HCT116 (cell line): ENCODE measurements around the gene KPNA1. TPM values are rescaled to one million over a fixed set of nuclear protein-coding genes. Genes with fewer than 3 reads are reported as not detected.

Experiments
- ATAC-seq: fragments of 200-7000 bp; cut with Tn5 transposase; 2 replicates; pipeline ENCODE4 v1.9.1; 2020; ENCODE audit warnings: mild to moderate bottlenecking, moderate library complexity
- BruUV-seq: library from RNA; stranded (reverse); fragments of 400-500 nt; replicated peaks from 2 replicates; lab custom pipeline; 2021; lab: Mats Ljungman, UMichigan
- CTCF ChIA-PET: fragments of 300-600 bp; sonication (Branson Sonifier 250); formaldehyde crosslinking; loops from one replicate; lab custom pipeline; 2021; ENCODE audit warnings: antibody characterized with exemption; lab: Charles Lee
- POLR2A ChIA-PET: fragments of 300-600, 350-600 bp; sonication (Branson Sonifier 250); formaldehyde crosslinking; loops from one replicate; lab custom pipeline; 2021; ENCODE audit warnings: antibody characterized with exemption; lab: Charles Lee
- RAD21 ChIA-PET, 2 experiments: fragments of 300-600 bp; sonication (Branson Sonifier 250); formaldehyde crosslinking; loops; one replicate each; lab custom pipeline; 2023; ENCODE audit warnings: low total read pairs in 2 of 2; ENCODE audit not compliant: uncharacterized antibody in 2 of 2, unreplicated experiment in 2 of 2, low non-redundant PET in 1 of 2; lab: Charles Lee
- DNase-seq: peaks from one replicate; pipeline ENCODE4 v3.0.0-alpha.2; 2010; ENCODE audit warnings: low read depth, low spot score
- H2AFZ ChIP-seq: fragments of 200-600 bp; shearing (Covaris generic), sonication (generic); 2 replicates; pipeline ENCODE4 v1.6.1; 2017; ENCODE audit warnings: low read depth, mixed run types, mixed read lengths, antibody characterized with exemption, low read length; ENCODE audit not compliant: poor library complexity, severe bottlenecking
- H3K27ac ChIP-seq: 2 replicates; pipeline ENCODE4 v1.5.1; 2012; ENCODE audit warnings: low read depth, low read length
- H3K27me3 ChIP-seq: fragments of 200-600 bp; sonication (generic); 2 replicates; pipeline ENCODE4 v1.6.1; 2016; ENCODE audit warnings: mixed run types, low read length, mixed read lengths; ENCODE audit not compliant: insufficient read depth
- H3K36me3 ChIP-seq, 2 experiments: fragments of 200-500 bp in 1 of 2; fragments of 200-600 bp in 1 of 2; sonication (Bioruptor generic) in 1 of 2; sonication (generic) in 1 of 2; 2 replicates each; pipeline versions ENCODE4 v1.5.1 to v1.6.1; 2014 to 2016; ENCODE audit warnings: low read length in 2 of 2, inconsistent platforms in 1 of 2, mixed read lengths in 1 of 2, mixed run types in 1 of 2; ENCODE audit not compliant: insufficient read depth in 2 of 2, control insufficient read depth in 1 of 2
- H3K4me1 ChIP-seq, 2 experiments: fragments of 200-600 bp in 1 of 2; sonication (generic) in 1 of 2; 2 replicates each; pipeline versions ENCODE4 v1.5.1 to v1.6.1; 2012 to 2017; ENCODE audit warnings: low read length in 2 of 2, inconsistent platforms in 1 of 2, mild to moderate bottlenecking in 1 of 2, mixed read lengths in 1 of 2, mixed run types in 1 of 2, moderate library complexity in 1 of 2; ENCODE audit not compliant: insufficient read depth in 2 of 2, control insufficient read depth in 1 of 2
- H3K4me2 ChIP-seq: fragments of 200-600 bp; sonication (generic); 2 replicates; pipeline ENCODE4 v1.6.1; 2017; ENCODE audit warnings: mixed run types, low read length, mixed read lengths
- H3K4me3 ChIP-seq, 2 experiments: fragments of 200-600 bp in 1 of 2; sonication (generic) in 1 of 2; replicated peaks in 1 of 2; 2 replicates each; pipeline ENCODE4 v1.5.1; 2011 to 2016; ENCODE audit warnings: low read length in 2 of 2, control low read depth in 1 of 2, low read depth in 1 of 2, mild to moderate bottlenecking in 1 of 2, mixed read lengths in 1 of 2, mixed run types in 1 of 2
- H3K79me2 ChIP-seq: fragments of 200-600 bp; sonication (generic); 2 replicates; pipeline ENCODE4 v1.6.1; 2017; ENCODE audit warnings: mild to moderate bottlenecking, mixed run types, low read length, moderate library complexity, mixed read lengths; ENCODE audit not compliant: insufficient read depth
- H3K9ac ChIP-seq: fragments of 200-600 bp; sonication (generic); 2 replicates; pipeline ENCODE4 v1.6.1; 2016; ENCODE audit warnings: low read length, mixed read lengths
- H3K9me2 ChIP-seq: fragments of 200-600 bp; sonication (generic), shearing (Covaris generic); 2 replicates; pipeline ENCODE4 v1.6.1; 2017; ENCODE audit warnings: mixed run types, mild to moderate bottlenecking, moderate library complexity; ENCODE audit not compliant: insufficient read depth
- H3K9me3 ChIP-seq, 2 experiments: fragments of 200-500 bp in 1 of 2; fragments of 200-600 bp in 1 of 2; sonication (Bioruptor generic) in 1 of 2; sonication (generic) in 1 of 2; 2 replicates each; pipeline ENCODE4 v1.6.1; 2014 to 2017; ENCODE audit warnings: low read length in 2 of 2, mixed read lengths in 2 of 2, inconsistent platforms in 1 of 2, low read depth in 1 of 2, mild to moderate bottlenecking in 1 of 2, mixed run types in 1 of 2, moderate library complexity in 1 of 2; ENCODE audit not compliant: control insufficient read depth in 1 of 2, insufficient read depth in 1 of 2
- H4K20me1 ChIP-seq: fragments of 200-600 bp; sonication (generic), shearing (Covaris generic); 2 replicates; pipeline ENCODE4 v1.6.1; 2017; ENCODE audit warnings: mixed run types, mild to moderate bottlenecking, moderate library complexity; ENCODE audit not compliant: insufficient read depth
- ATF3 ChIP-seq: IDR thresholded peaks from 2 replicates; pipeline ENCODE4 v1.6.1; 2012
- CEBPB ChIP-seq: IDR thresholded peaks from 2 replicates; pipeline ENCODE4 v1.6.1; 2012; ENCODE audit warnings: low read depth
- CTCF ChIP-seq, 3 experiments: fragments of 200-600 bp in 1 of 3; sonication (generic) in 1 of 3; IDR thresholded peaks in 2 of 3; conservative IDR thresholded peaks in 1 of 3; 2 replicates each; pipeline ENCODE4 v1.5.1; 2012 to 2017; ENCODE audit warnings: low read depth in 2 of 3, low read length in 2 of 3, antibody characterized with exemption in 1 of 3, borderline replicate concordance in 1 of 3, control low read depth in 1 of 3, mild to moderate bottlenecking in 1 of 3, mixed read lengths in 1 of 3, mixed run types in 1 of 3, moderate library complexity in 1 of 3; ENCODE audit not compliant: insufficient read depth in 1 of 3
- ELF1 ChIP-seq: IDR thresholded peaks from 2 replicates; pipeline ENCODE4 v1.6.1; 2012; ENCODE audit warnings: low read depth, borderline replicate concordance
- EZH2 ChIP-seq: fragments of 200-600 bp; sonication (generic); IDR thresholded peaks from 2 replicates; pipeline ENCODE4 v1.6.1; 2017; ENCODE audit warnings: antibody characterized with exemption, mixed run types
- EZH2phosphoT487 ChIP-seq: fragments of 200-600 bp; IDR thresholded peaks from 2 replicates; pipeline ENCODE4 v1.6.1; 2018; ENCODE audit warnings: antibody characterized with exemption, borderline replicate concordance
- JUND ChIP-seq: IDR thresholded peaks from 2 replicates; pipeline ENCODE4 v1.6.1; 2012
- POLR2A ChIP-seq: IDR thresholded peaks from 2 replicates; pipeline ENCODE4 v1.7.0; 2011; ENCODE audit warnings: borderline replicate concordance; ENCODE audit not compliant: insufficient read depth, insufficient read length; ENCODE audit errors: extremely low read depth
- SIN3A ChIP-seq: IDR thresholded peaks from 2 replicates; pipeline ENCODE4 v1.6.1; 2012; ENCODE audit warnings: low read depth
- SRF ChIP-seq: IDR thresholded peaks from 2 replicates; pipeline ENCODE4 v1.6.1; 2012; ENCODE audit warnings: low read depth
- TCF7L2 ChIP-seq: IDR thresholded peaks from 2 replicates; pipeline ENCODE4 v1.7.0; 2011; ENCODE audit warnings: borderline replicate concordance, inconsistent platforms; ENCODE audit not compliant: insufficient read depth, insufficient read length; ENCODE audit errors: extremely low read depth
- YY1 ChIP-seq: IDR thresholded peaks from 2 replicates; pipeline ENCODE4 v1.6.1; 2011; ENCODE audit warnings: low read length, low read depth, moderate library complexity, mild to moderate bottlenecking; ENCODE audit not compliant: insufficient replicate concordance; ENCODE audit errors: extremely low read depth
- ZFX ChIP-seq: fragments of 450-650 bp; IDR thresholded peaks from 2 replicates; pipeline ENCODE4 v1.6.1; 2017
- intact Hi-C: fragments of 100-400 bp; cut with micrococcal nuclease; formaldehyde crosslinking; loops from 2 replicates; pipeline ENCODE4 v1.10.0; 2022
- total RNA-seq: library from RNA; stranded (reverse); gene quantifications from one replicate; pipeline ENCODE4 v1.2.1, GENCODE V29; 2021; ENCODE audit not compliant: unreplicated experiment
- TF ChIP-seq, protein P1 (sequence below): IDR thresholded peaks from 2 replicates; pipeline ENCODE4 v1.6.1; 2011; ENCODE audit warnings: mild to moderate bottlenecking, low read length, moderate library complexity; ENCODE audit not compliant: insufficient replicate concordance; ENCODE audit errors: extremely low read depth

KPNA1 gene
- total RNA-seq, 1 experiment from 2014 or later: 73.4 TPM

DNA sequence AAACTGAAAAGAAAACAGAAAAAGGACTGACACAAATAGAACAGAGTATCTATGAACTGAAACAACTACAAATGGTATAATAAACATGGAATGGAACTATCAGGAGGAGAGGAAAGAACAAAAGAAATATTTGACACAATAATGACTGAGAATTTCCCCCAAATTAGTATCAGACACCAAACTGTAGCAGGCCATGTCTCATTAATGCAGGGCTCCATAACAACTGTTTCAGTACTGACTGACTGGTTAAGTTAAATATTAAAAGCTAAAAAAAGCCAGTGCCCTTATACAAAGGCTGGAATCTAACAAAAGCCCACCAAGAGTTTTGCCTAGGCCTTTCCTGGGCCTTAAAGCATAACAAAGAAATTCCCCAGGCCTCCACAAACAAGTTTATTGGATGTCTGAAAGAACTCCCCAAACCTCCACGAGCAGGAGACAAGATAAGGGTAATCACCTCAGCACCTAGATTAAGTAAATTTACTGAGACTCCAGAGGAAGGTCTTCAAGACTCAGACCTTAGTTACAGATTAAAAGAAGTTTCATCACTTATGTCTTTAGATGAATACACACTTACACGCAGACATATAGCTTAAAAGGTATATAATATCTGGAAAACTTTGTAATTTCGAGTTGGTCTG is 45.7 kb downstream of the KPNA1 start:
- no peak for DNase-seq
- TF ChIP-seq, protein P1, sequence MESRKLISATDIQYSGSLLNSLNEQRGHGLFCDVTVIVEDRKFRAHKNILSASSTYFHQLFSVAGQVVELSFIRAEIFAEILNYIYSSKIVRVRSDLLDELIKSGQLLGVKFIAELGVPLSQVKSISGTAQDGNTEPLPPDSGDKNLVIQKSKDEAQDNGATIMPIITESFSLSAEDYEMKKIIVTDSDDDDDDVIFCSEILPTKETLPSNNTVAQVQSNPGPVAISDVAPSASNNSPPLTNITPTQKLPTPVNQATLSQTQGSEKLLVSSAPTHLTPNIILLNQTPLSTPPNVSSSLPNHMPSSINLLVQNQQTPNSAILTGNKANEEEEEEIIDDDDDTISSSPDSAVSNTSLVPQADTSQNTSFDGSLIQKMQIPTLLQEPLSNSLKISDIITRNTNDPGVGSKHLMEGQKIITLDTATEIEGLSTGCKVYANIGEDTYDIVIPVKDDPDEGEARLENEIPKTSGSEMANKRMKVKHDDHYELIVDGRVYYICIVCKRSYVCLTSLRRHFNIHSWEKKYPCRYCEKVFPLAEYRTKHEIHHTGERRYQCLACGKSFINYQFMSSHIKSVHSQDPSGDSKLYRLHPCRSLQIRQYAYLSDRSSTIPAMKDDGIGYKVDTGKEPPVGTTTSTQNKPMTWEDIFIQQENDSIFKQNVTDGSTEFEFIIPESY: no peak
- TF ChIP-seq SIN3A (no peak), YY1 (no peak), EZH2 (no peak), POLR2A (no peak), ATF3 (no peak), SRF (no peak), CTCF (IDR thresholded peaks at IDR 0.05 in 2 of 3, conservative IDR thresholded peaks at IDR 0.05 in 1 of 3; ENCODE audit: borderline replicate concordance in 1 of 3, insufficient read depth in 1 of 3, low read depth in 2 of 3, low read length in 2 of 3) (no peak), ELF1 (no peak), JUND (no peak), ZFX (no peak), EZH2phosphoT487 (no peak), TCF7L2 (no peak), CEBPB (no peak)
- intact Hi-C loops: no loop called here
- no TSS peak for BruUV-seq
- no peaks in the 10 kb centered on the region for H3K27me3 ChIP-seq
- H3K9ac ChIP-seq: no peak overlapping the region
- H3K79me2 ChIP-seq: peaks cover 73% of the 10 kb centered on the region
- H3K9me3 ChIP-seq: no peaks in the 10 kb centered on the region
- no peaks in the 10 kb centered on the region for H3K9me2 ChIP-seq
- H4K20me1 ChIP-seq: peaks cover 10% of the 10 kb centered on the region; the same call in 1 of the 2 replicates
- H3K36me3 ChIP-seq: peaks cover 0 to 4% of the 10 kb centered on the region in 2 experiments; a peak in 2 of 4 replicates
- ChIA-PET RAD21 (no interaction called here), CTCF (interaction anchor here (1.4 kb wide), 1 partner anchor 211 kb away, joined by 3 read pairs; no protein-coding TSS in a partner anchor), POLR2A (no interaction called here)
- ATAC-seq: no peak
- H3K4me2 ChIP-seq: no peak overlapping the region
- no peak overlapping the region for H3K27ac ChIP-seq
- H3K4me1 ChIP-seq: peaks cover 7 to 11% of the 10 kb centered on the region in 2 experiments
- H2AFZ ChIP-seq: no peak overlapping the region
- no peak overlapping the region for H3K4me3 ChIP-seq
